ENCODE results near the gene MEI1.
"Not testable (repeated sequence)": the region's sequence is repeated elsewhere in the genome, so short reads cannot be mapped to it uniquely, and the experiment has no call there.

MEI1 gene

DNA sequence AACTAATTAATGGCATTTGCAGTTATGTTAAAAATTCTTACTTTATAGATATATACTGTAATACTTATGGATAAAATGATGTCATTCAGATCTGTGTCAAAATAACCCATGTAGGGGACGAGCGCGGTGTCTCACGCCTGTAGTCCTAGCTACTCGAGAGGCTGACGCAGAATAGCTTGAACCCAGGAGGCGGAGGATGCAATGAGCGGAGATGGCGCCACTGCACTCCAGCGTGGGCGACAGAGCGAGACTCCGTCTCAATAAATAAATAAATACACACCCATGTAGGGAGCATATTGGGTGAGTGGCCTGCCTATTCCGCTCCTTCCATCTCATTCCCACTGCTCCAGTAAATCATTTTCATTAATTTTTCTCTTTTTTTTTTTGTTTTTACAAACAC is 17.7 kb upstream of the MEI1 start:
- DNase-seq = no peak
- TF ChIP-seq, protein P1, sequence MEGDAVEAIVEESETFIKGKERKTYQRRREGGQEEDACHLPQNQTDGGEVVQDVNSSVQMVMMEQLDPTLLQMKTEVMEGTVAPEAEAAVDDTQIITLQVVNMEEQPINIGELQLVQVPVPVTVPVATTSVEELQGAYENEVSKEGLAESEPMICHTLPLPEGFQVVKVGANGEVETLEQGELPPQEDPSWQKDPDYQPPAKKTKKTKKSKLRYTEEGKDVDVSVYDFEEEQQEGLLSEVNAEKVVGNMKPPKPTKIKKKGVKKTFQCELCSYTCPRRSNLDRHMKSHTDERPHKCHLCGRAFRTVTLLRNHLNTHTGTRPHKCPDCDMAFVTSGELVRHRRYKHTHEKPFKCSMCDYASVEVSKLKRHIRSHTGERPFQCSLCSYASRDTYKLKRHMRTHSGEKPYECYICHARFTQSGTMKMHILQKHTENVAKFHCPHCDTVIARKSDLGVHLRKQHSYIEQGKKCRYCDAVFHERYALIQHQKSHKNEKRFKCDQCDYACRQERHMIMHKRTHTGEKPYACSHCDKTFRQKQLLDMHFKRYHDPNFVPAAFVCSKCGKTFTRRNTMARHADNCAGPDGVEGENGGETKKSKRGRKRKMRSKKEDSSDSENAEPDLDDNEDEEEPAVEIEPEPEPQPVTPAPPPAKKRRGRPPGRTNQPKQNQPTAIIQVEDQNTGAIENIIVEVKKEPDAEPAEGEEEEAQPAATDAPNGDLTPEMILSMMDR (IDR thresholded peaks at IDR 0.05; ENCODE audit: low read depth, low read length) = no peak
- Histone ChIP-seq H3K4me1 (no peaks in the 10 kb centered on the region), H3K4me3 (ENCODE audit: low read depth, low read length) (peak overlapping the region; percentile 62), H3K9me3 (no peaks in the 10 kb centered on the region), H3K36me3 (peaks cover 47% of the 10 kb centered on the region), H3K27me3 (no peaks in the 10 kb centered on the region)

DNA sequence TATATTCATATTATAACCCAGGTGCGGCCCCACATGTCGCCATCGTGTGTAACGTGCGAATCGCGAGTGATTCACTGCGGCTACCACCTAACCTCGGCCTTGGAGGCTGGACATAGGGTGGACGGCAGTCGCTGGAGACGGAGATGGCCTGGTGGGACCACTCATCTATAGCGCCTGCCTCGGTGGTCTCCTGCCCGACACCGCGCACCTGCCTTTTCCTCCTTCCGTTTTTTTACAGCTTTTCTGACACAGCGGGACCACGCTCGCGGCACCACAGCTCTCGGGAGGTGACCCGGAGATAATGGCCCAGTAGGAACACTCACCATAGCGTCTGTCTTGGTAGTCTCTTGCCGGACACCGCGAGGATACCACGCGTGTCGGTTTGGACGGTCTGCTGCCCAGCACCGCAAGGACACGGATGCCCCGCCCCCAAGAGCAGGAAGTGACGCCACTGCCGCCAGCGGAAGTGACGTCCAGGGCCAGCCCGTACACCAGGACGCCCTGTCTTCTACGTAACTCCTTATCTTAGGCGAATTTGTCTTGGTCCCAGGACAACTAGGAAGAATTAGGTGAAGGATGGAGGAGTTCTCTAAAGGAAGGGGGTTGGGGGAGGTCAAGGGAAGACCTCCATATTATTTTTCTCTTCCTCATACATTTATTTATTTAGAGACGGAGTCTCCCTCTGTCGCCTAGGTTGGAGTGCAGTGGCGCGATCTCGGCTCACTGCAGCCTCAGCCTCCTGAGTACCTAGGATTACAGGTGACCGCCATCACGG is 17.1 kb upstream of the MEI1 start:
- Histone ChIP-seq H3K4me1 (no peaks in the 10 kb centered on the region), H3K4me3 (ENCODE audit: low read depth, low read length) (peak overlapping the region; percentile 62), H3K9me3 (no peaks in the 10 kb centered on the region), H3K36me3 (peaks cover 43% of the 10 kb centered on the region), H3K27me3 (no peaks in the 10 kb centered on the region)
- TF ChIP-seq, protein P1 (IDR thresholded peaks at IDR 0.05; ENCODE audit: low read depth, low read length) = no peak
- peak; percentile 85 for DNase-seq

DNA sequence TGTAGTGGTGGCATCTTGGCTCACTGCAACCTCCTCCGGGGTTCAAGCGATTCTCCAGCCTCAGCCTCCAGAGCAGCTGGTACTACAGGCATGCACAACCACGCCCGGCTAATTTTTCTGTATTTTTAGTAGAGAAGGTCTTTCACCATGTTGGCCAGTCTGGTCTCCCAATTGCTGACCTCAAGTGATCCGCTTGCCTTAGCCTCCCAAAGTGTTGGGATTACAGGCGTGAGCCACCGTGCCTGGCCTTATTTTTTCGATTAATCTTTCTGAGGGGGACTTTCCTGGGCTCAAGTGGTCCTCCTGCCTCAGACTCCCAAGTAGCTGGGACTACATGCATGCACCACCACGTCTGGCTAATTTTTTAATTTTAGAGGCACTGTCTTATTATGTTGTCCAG is 16.3 kb upstream of the MEI1 start:
- H3K4me1 ChIP-seq = no peaks in the 10 kb centered on the region

DNA sequence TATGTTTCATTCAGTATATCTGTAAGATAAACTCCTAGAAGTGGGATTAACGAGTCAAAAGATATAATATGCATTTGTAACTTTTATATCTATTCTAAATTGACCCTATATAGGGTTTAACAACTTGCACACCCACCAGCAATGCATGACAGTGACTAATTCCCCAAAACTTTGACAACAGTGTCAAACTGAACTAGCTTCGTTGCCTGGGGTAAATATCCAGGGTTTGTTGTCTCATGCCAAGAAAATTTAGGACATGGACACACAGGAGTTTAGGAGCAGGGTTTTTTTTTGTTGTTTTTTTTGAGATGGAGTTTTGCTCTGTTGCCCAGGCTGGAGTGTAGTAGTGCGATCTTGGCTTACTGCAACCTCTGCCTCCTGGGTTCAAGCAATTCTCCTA is 15.7 kb upstream of the MEI1 start:
- no peaks in the 10 kb centered on the region for H3K4me1 ChIP-seq
- no peak for DNase-seq
- peaks cover 29% of the 10 kb centered on the region for H3K36me3 ChIP-seq
- H3K4me3 ChIP-seq (ENCODE audit: low read depth, low read length) = no peak overlapping the region
- no peaks in the 10 kb centered on the region for H3K9me3 ChIP-seq
- H3K27me3 ChIP-seq = no peaks in the 10 kb centered on the region
- TF ChIP-seq, protein P1 (IDR thresholded peaks at IDR 0.05; ENCODE audit: low read depth, low read length) = no peak

More for the DNA sequence above, 16.3 kb upstream of the MEI1 start:
- Histone ChIP-seq H3K27me3 (no peaks in the 10 kb centered on the region), H3K9me3 (no peaks in the 10 kb centered on the region), H3K4me3 (ENCODE audit: low read depth, low read length) (peak overlapping the region; percentile 62), H3K36me3 (peaks cover 35% of the 10 kb centered on the region)
- TF ChIP-seq, protein P1 (IDR thresholded peaks at IDR 0.05; ENCODE audit: low read depth, low read length) = no peak
- DNase-seq = no peak

DNA sequence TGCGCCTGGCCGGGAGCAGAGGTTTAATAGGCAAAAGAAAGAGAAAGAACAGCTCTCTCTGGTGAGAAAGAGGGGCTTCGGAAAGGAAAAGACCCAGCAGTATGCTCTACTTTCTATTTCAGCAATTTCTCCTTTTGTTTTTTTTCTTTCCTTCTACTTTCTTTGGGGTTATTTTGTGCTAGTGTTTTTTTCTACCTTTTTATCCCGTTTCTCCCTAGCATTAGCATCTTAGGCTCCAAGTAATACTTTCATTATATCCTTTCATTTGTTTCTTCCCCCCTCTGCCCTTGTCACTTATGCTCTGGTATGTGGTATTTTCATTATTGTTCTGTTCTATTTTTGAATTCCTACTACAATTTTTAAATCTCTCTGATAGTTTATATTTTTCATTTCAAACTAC is 15.1 kb upstream of the MEI1 start:
- H3K4me3 ChIP-seq (ENCODE audit: low read depth, low read length) = no peak overlapping the region
- H3K4me1 ChIP-seq = no peaks in the 10 kb centered on the region
- no peaks in the 10 kb centered on the region for H3K27me3 ChIP-seq
- TF ChIP-seq, protein P1 (IDR thresholded peaks at IDR 0.05; ENCODE audit: low read depth, low read length) = no peak
- no peaks in the 10 kb centered on the region for H3K9me3 ChIP-seq
- DNase-seq = no peak
- peaks cover 23% of the 10 kb centered on the region for H3K36me3 ChIP-seq

DNA sequence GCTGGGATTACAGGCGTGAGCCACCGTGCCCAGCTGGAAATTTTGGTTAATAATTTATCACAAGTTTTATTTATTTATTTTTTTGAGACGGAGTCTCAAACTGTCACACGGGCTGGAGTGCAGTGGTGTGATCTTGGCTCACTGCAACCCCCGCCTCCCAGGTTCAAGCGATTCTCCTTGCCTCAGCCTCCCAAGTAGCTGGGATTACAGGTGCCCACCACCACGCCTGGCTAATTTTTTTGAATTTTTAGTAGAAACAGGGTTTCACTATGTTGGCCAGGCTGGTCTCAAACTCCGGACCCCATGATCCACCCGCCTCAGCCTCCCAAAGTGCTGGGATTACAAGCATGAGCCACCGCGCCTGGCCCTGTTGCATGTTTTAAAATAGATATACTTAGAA is 12.4 kb upstream of the MEI1 start:
- not testable (repeated sequence) for DNase-seq, H3K4me1 ChIP-seq, H3K27me3 ChIP-seq, H3K36me3 ChIP-seq, H3K9me3 ChIP-seq
- H3K4me3 ChIP-seq (ENCODE audit: low read depth, low read length) = peak overlapping the region; percentile 99
